CD4-positive, alpha-beta T cell treated with Interferon gamma for 1 hour (primary cell): ENCODE results near the gene ZNF136.

ENCODE experiments used
- DNase-seq: peaks from one replicate; pipeline ENCODE4 v3.0.0-alpha.2; 2020

The ZNF136 gene

GRCh38 chr19:12194827-12195731 lies 32.2 kb downstream of the ZNF136 start:
- DNase-seq: peak; percentile 83

DNA sequence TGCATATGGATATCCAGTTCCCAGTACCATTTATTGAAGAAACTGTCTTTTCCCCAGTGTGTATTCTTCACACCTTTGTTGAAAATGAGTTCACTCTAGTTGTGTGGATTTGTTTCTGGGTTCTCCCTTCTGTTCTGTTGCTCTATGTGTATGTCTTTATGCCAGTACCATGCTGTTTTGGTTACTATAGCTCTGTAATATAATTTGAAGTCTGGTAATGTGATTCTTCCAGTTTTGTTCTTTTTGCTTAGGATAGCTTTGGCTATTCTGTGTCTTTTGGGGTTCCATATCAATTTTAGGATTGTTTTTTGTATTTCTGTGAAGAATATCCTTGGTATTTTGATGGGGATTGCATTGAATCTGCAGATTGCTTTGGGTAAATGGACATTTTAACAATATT lies 35.2 kb downstream of the ZNF136 start:
- no peak for DNase-seq

DNA sequence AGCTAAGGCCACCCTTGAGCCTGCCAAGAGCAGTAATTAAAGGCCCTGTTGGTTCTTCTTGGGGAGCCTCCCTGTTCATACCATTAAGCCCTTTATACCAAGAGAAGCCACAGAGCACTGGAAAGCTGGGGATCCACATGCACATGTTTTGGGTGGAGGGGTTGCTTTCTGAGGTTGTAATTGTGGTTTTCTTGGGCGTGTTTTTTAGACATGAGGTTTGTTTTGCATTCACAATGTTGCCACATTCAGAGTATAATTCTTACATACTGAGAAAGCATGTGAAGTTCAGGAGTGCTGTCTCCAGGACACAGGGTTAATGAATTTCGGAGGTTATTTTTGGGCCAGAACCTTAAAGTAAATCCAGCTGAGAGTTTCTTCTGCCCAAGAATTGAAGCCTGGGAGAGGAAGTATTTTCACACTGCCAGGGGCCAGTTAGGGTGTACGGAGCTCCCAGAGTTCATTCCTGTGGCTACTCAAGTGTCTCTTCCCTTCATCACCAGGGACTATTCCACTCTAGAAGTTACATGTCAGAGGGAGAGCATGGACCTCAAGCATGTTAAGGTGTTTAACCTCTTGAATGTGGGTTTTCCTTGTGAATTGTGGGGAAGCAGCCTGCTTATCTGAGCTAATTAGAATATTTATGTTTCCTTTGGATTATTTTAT lies 37.0 kb downstream of the ZNF136 start:
- DNase-seq: no peak

DNA sequence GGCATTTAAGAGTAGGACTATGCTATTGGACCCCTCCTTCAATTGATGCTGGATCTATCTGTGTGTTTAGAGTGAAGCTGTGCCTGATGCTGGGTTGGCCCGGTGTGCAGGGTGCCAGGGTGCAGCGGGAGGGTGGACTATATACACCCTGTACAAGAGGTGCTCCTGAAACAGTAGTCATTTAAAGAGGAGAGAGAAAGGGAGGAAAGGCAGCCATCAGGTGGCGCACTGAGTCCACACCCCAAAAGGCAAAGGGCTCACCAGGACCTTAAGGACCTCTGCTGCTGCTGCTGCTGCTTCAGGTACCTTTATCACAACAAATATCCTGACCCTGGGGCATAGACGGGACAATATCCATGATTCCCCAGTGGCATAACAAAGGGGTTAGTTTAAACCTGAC lies 39.4 kb downstream of the ZNF136 start:
- DNase-seq: peak; percentile 44

DNA sequence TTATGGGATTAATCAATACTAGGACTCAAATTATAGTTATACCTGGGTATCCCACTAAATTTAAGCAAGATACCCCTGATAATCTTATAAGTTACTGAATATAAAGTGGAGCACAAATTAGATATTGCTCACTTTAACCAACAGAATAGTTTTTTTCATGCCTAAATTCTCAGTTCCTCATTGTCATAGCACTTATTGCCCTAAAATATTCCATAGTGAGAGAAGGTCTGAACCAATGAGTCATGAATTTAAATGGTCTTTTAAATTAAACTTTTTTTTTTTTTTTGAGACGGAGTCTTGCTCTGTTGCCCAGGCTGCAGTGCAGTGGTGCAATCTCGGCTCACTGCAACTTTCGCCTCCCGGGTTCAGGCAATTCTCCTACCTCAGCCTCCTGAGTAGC lies 42.4 kb downstream of the ZNF136 start:
- DNase-seq: no peak

- DNase-seq: no peak
These were observed 45.3 kb downstream of the ZNF136 start for GRCh38 chr19:12208221-12208620.

GRCh38 chr19:12217332-12217731 lies 54.4 kb downstream of the ZNF136 start:
- no peak for DNase-seq

GRCh38 chr19:12222980-12223630 lies 60.2 kb downstream of the ZNF136 start:
- DNase-seq: no peak

DNA sequence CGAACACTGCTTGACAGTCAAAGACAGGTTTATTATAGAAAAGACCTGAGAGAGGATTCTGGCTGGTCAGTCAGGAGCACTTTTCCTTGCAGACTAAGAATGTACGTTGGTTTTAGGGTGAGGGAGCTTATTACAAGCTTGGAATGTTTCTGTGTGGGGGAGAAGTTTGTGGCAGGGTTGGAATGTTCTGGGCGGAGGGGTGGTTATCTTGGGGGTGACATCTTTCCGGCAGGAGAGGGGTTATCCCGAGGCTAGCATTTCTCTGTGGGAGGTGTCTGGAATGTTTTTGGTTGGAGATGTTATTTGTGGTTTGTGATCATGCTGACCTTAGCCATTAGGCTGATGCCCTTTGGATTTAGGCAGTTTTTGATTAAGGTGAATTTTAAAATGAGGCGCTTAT lies 61.8 kb downstream of the ZNF136 start:
- DNase-seq: no peak

- no peak for DNase-seq
These were observed 67.1 kb downstream of the ZNF136 start for GRCh38 chr19:12229990-12230389.

GRCh38 chr19:12230751-12231733 lies 68.1 kb downstream of the ZNF136 start:
- DNase-seq: no peak

- no peak for DNase-seq
These were observed 70.1 kb downstream of the ZNF136 start for GRCh38 chr19:12232961-12233360.

DNA sequence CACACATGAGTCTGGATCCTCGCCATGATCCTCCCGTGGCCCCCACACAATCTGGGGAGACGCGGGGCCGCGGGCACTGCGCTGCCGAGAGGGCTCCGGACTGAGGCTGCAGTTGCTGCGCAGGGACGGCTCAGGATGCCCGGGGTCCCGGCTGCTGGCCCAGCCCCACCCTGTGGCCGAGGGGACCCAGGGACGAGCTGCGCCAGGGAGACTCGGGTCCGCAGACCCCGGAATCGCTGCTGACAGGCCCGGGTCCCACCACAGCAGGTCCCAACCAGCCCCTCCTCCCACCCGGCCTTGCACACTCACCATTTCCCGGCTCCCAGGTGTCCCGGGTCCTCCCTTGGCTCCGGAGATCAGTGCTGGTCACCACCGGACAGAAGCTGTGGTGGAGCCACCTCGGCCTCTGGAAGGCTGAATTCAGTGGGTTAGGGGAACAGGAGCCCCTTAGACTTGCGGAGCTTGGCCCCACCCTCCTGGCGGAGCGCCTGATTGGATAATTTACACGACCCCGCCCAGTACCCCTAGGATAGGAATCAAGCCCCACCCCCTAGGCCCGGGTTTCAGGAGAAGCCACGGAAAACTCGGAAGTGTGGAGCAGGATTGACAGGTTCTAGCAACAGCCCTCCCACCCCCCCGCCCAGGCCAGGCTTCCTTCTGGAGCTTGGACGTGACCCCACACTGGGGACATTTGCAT lies 74.4 kb downstream of the ZNF136 start:
- no peak for DNase-seq
